Neural progenitor cell (in vitro differentiated cells): Measurements from ENCODE around the gene LIF.

Experiments used
- CTCF ChIP-seq: fragments of 200-600 bp; sonication (generic); IDR thresholded peaks from 2 replicates; pipeline ENCODE4 v1.5.1; 2017; ENCODE audit warnings: antibody characterized with exemption, mild to moderate bottlenecking
- EZH2 ChIP-seq: fragments of 200-600 bp; sonication (generic); IDR thresholded peaks from 2 replicates; pipeline ENCODE4 v1.6.1; 2017; ENCODE audit warnings: antibody characterized with exemption, mild to moderate bottlenecking, moderate library complexity
- EZH2phosphoT487 ChIP-seq: fragments of 200-600 bp; sonication (generic); IDR thresholded peaks from 2 replicates; pipeline ENCODE4 v1.6.1; 2017; ENCODE audit warnings: antibody characterized with exemption

GRCh38 chr22:30285176-30285845 lies 38.8 kb upstream of the LIF start:
- TF ChIP-seq CTCF (no peak), EZH2phosphoT487 (no peak), EZH2 (no peak)
